GM12878 (cell line): ENCODE measurements around the gene GSTM5. TPM values are rescaled to one million over a fixed set of nuclear protein-coding genes. Genes with fewer than 3 reads are reported as not detected.

Experiments used
- BCL3 ChIP-seq: IDR thresholded peaks from 2 replicates; pipeline ENCODE4 v1.6.1; 2011; ENCODE audit warnings: borderline replicate concordance, low read depth, mild to moderate bottlenecking, moderate library complexity, low read length; ENCODE audit not compliant: insufficient read depth, poor library complexity, severe bottlenecking
- CUX1 ChIP-seq: IDR thresholded peaks from 2 replicates; pipeline ENCODE4 v1.6.1; 2012; ENCODE audit warnings: improper control_type of control experiment, low read depth, low read length; ENCODE audit not compliant: insufficient replicate concordance
- HDGF ChIP-seq: fragments of 450-650 bp; IDR thresholded peaks from 2 replicates; pipeline ENCODE4 v1.6.1; 2016; ENCODE audit warnings: antibody characterized with exemption
- KLF5 ChIP-seq: fragments of 450-650 bp; IDR thresholded peaks from 2 replicates; pipeline ENCODE4 v1.6.1; 2014; ENCODE audit warnings: mild to moderate bottlenecking; ENCODE audit not compliant: partially characterized antibody
- MLLT1 ChIP-seq: fragments of 450-650 bp; IDR thresholded peaks from 2 replicates; pipeline ENCODE4 v1.6.1; 2016; ENCODE audit warnings: mild to moderate bottlenecking
- TAF1 ChIP-seq: IDR thresholded peaks from 2 replicates; pipeline ENCODE4 v1.6.1; 2011; ENCODE audit warnings: mild to moderate bottlenecking, low read depth, low read length, borderline replicate concordance
- ZNF622 ChIP-seq: fragments of 450-650 bp; IDR thresholded peaks from 2 replicates; pipeline ENCODE4 v1.6.1; 2017; ENCODE audit warnings: mild to moderate bottlenecking, inconsistent platforms
- polyA plus RNA-seq, 11 experiments: library from polyadenylated mRNA; depleted of rRNA in 4 of 11; unstranded in 6 of 11; stranded (reverse) in 5 of 11; fragments of >200 nt; fragmentation: Nextera tagmentation in 4 of 11; fragmentation: Illumina TruSeq in 1 of 11; extraction: Ambion mirVana in 4 of 11; extraction: Trizol in 1 of 11; gene quantifications; 1 replicate in 1 of 11; 2 replicates in 10 of 11; pipeline versions ENCODE4 v1.2.1 to v1.2.3, GENCODE V29; 2011 to 2016; ENCODE audit warnings: inconsistent platforms in 2 of 11, missing spikeins in 2 of 11, low read depth in 1 of 11
- total RNA-seq, 4 experiments: library from RNA; depleted of rRNA in 3 of 4; stranded (reverse); fragments of >200 nt in 3 of 4; fragmentation: Illumina TruSeq in 1 of 4; extraction: Trizol in 1 of 4; gene quantifications; 2 replicates each; pipeline versions ENCODE4 v1.2.1 to v1.2.3, GENCODE V29; 2013 to 2021

GSTM5 gene
- total and polyA plus RNA-seq, 10 of the 15 experiments (the other 5 are each of a cell fraction or from before 2014, with no cell fraction given) = 0.10 to 0.37 (median 0.26) TPM; not detected in 1

GRCh38 chr1:109760581-109761226 is 48.7 kb downstream of the GSTM5 start (continued):
- no peak for TF ChIP-seq BCL3
- no peak for TF ChIP-seq TAF1
- TF ChIP-seq HDGF = no peak
- TF ChIP-seq ZNF622 = no peak
- TF ChIP-seq MLLT1 = no peak
- TF ChIP-seq KLF5 = no peak
- TF ChIP-seq CUX1 = no peak
